IMR-90 (cell line): ENCODE data around the gene HAP1.

ENCODE experiments used
- BHLHE40 ChIP-seq: fragments of 150-350 bp; IDR thresholded peaks from 2 replicates; pipeline ENCODE4 v1.6.1; 2016; ENCODE audit warnings: mild to moderate bottlenecking, low read depth, low read length
- FOS ChIP-seq: fragments of 150-350 bp; IDR thresholded peaks from 2 replicates; pipeline ENCODE4 v1.6.1; 2016; ENCODE audit warnings: low read depth, low read length
- MXI1 ChIP-seq: IDR thresholded peaks from 2 replicates; pipeline ENCODE4 v1.6.1; 2012; ENCODE audit warnings: low read depth, mild to moderate bottlenecking, low read length, moderate library complexity, borderline replicate concordance
- POLR2A ChIP-seq: IDR thresholded peaks from 2 replicates; pipeline ENCODE4 v1.6.1; 2012; ENCODE audit warnings: mild to moderate bottlenecking, low read depth, low read length
- RCOR1 ChIP-seq: IDR thresholded peaks from 2 replicates; pipeline ENCODE4 v1.6.1; 2012; ENCODE audit warnings: mild to moderate bottlenecking, low read length, improper control_type of control experiment; ENCODE audit not compliant: insufficient replicate concordance
- RFX5 ChIP-seq: IDR thresholded peaks from 2 replicates; pipeline ENCODE4 v1.8.0; 2012; ENCODE audit warnings: low read depth, mild to moderate bottlenecking, low read length, moderate library complexity
- TF ChIP-seq, protein P1 (sequence below): conservative IDR thresholded peaks from 2 replicates; pipeline ENCODE4 v1.5.1; 2012; ENCODE audit warnings: mild to moderate bottlenecking, low read depth, low read length, improper control_type of control experiment

DNA sequence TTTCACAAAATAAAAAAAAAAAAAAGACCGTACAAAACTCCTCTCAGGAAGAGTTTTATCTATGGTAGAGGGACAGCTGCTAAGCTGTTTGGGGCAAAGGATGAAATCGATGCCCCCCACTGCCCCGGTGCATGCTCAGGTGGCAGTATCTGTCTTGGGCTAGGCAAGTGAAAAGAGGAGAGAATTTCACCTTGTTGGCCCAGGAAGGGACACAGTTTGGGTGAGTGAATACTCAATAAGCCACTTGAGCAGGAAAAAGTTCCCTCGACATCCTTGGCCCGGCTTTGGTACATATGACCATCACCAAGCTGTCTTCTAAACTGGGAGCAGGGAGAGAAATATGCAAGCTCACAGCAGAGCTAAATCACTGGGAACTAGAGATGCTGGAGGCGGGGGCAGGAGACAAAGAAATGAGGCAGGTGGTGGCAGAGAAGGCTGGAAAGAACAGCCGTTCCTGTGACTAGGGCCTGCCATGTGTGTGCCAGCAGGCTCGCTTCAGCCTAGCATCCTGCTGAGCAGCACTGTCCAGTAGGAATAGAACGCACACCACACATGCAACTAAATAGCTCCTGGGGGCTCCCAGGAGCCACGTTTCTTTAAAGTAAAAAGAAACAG lies 53.9 kb downstream of the HAP1 start:
- TF ChIP-seq, protein P1, sequence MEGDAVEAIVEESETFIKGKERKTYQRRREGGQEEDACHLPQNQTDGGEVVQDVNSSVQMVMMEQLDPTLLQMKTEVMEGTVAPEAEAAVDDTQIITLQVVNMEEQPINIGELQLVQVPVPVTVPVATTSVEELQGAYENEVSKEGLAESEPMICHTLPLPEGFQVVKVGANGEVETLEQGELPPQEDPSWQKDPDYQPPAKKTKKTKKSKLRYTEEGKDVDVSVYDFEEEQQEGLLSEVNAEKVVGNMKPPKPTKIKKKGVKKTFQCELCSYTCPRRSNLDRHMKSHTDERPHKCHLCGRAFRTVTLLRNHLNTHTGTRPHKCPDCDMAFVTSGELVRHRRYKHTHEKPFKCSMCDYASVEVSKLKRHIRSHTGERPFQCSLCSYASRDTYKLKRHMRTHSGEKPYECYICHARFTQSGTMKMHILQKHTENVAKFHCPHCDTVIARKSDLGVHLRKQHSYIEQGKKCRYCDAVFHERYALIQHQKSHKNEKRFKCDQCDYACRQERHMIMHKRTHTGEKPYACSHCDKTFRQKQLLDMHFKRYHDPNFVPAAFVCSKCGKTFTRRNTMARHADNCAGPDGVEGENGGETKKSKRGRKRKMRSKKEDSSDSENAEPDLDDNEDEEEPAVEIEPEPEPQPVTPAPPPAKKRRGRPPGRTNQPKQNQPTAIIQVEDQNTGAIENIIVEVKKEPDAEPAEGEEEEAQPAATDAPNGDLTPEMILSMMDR = no peak
- no peak for TF ChIP-seq MXI1
- no peak for TF ChIP-seq POLR2A
- no peak for TF ChIP-seq FOS
- no peak for TF ChIP-seq BHLHE40
- TF ChIP-seq RFX5 = no peak
- no peak for TF ChIP-seq RCOR1
